Right cardiac atrium (tissue), 5 donors: ENCODE results near the gene ETV3. TPM values are rescaled to one million over a fixed set of nuclear protein-coding genes. Genes with fewer than 3 reads are reported as not detected.

Experiments used
- ATAC-seq, 2 donors: fragments of 200-7000 bp; cut with Tn5 transposase; one replicate each; pipeline versions ENCODE4 v1.8.0 to v1.9.1; 2020; ENCODE audit warnings: moderate library complexity in 2 of 2, mild to moderate bottlenecking in 1 of 2
- DNase-seq, 3 donors: peaks; one replicate each; pipeline ENCODE4 v3.0.0-alpha.2; 2020
- H3K27ac ChIP-seq: one replicate; pipeline ENCODE4 v1.5.1; 2013; ENCODE audit warnings: mild to moderate bottlenecking, low read length, control low read depth, moderate library complexity
- H3K27me3 ChIP-seq: one replicate; pipeline ENCODE4 v1.6.1; 2013; ENCODE audit not compliant: control insufficient read depth, insufficient read depth
- H3K4me1 ChIP-seq: one replicate; pipeline ENCODE4 v1.6.1; 2013; ENCODE audit warnings: low read length; ENCODE audit not compliant: control insufficient read depth, insufficient read depth
- H3K4me3 ChIP-seq: one replicate; pipeline ENCODE4 v1.5.1; 2013; ENCODE audit warnings: low read length, control low read depth
- H3K9me3 ChIP-seq: one replicate; pipeline ENCODE4 v1.6.1; 2013; ENCODE audit warnings: low read length; ENCODE audit not compliant: control insufficient read depth
- WGBS: extraction: QIAGEN DNeasy Blood & Tissue Kit; methylation state at CpG from one replicate; pipeline ENCODE4 v1.1.7; 2013; 5-methylcytosine and 5-hydroxymethylcytosine counted together
- intact Hi-C, 4 donors: fragments of 100-400 bp; cut with DNase I; formaldehyde crosslinking; loops; one replicate each; pipeline versions ENCODE4 v1.11.0 to v1.14.0; 2022 to 2023
- polyA plus RNA-seq: library from polyadenylated mRNA; stranded (reverse); fragments of 200-250 nt; gene quantifications from one replicate; pipeline ENCODE4 v1.2.3, GENCODE V29; 2013
- total RNA-seq, 4 donors: library from RNA; stranded (reverse); fragmentation: NEBNext Ultra II Directional; extraction: Animal tissue kit (Norgen Biotek cat#: 25700); gene quantifications; one replicate each; pipeline ENCODE4 v1.2.1, GENCODE V29; 2021
- donor health status: healthy with polysubstance abuse.
- donor health status: DM: no; HTN: yes; CAD: no.
- donor health status: DM: no; HTN: no; CAD: no.
- donor health status: DM: no; HTN: yes; CAD: no; lungs with severe emphysema.
- donor health status: DM: yes; HTN: yes; CAD: no.

Gene ETV3
- total and polyA plus RNA-seq, 5 donors, result 6.5 to 22.9 (median 18.6) TPM

GRCh38 chr1:157119448-157119847 is 18.7 kb downstream of the ETV3 start:
- H3K27ac ChIP-seq, result no peak overlapping the region
- H3K27me3 ChIP-seq, result no peaks in the 10 kb centered on the region
- no peaks in the 10 kb centered on the region for H3K9me3 ChIP-seq
- no peak for DNase-seq
- 79% methylated on average over 2 of the region's 2 CpGs for WGBS
- H3K4me1 ChIP-seq, result no peaks in the 10 kb centered on the region
- no peak overlapping the region for H3K4me3 ChIP-seq
- intact Hi-C loops, result no loop called here
- ATAC-seq, result peak; percentile 43 to 61

DNA sequence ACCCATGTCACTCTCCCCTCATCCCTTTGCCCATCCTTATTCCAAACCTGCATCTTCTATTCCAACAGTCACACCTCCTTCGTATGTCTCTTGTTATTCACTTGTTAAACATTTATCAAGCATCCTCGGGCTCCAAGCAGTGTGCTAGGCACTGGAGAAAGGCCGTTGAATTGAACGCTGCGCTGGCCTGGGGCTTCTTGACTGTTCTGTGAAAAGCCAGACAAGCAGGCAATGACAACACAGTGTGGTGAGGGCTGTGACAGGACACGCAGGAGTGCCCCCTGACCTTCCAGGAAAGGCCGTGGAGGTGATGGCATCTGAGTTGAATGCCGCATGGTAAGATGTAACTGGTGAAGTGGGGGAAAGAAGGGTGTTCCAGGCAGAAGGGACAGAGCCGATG is 19.2 kb downstream of the ETV3 start:
- H3K27me3 ChIP-seq, result no peaks in the 10 kb centered on the region
- DNase-seq (no peak), ATAC-seq (no peak)
- intact Hi-C loops, result no loop called here
- no peaks in the 10 kb centered on the region for H3K9me3 ChIP-seq
- H3K4me1 ChIP-seq, result no peaks in the 10 kb centered on the region
- no peak overlapping the region for H3K4me3 ChIP-seq
- WGBS, result 87% methylated on average over 9 of the region's 9 CpGs
- H3K27ac ChIP-seq, result no peak overlapping the region

GRCh38 chr1:157117527-157118057 is 20.6 kb downstream of the ETV3 start:
- no peaks in the 10 kb centered on the region for H3K9me3 ChIP-seq
- no peak overlapping the region for H3K4me3 ChIP-seq
- 59% methylated on average over 4 of the region's 4 CpGs for WGBS
- no peak overlapping the region for H3K27ac ChIP-seq
- DNase-seq, result no peak
- no peaks in the 10 kb centered on the region for H3K27me3 ChIP-seq
- no peaks in the 10 kb centered on the region for H3K4me1 ChIP-seq
- intact Hi-C loops, result no loop called here
- peak in 1 of 2 donors; percentile 14 for ATAC-seq

DNA sequence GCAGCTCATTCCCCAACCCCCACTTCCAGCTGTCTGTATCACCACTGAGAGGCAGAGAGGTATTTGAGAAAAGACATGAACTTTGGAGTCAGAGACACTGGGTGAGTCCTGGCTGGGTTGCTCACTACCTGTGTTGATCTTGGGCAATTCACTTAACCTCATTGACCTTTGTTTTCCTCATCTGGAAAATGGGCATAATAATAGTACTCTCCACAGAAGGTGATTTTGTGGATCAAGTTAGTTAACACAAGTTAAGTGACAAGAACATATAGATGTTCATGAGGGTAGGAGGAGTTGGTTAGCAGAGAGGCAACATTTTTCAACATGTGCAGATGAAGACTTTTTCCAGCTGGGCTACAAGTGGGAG is 21.5 kb downstream of the ETV3 start:
- no peaks in the 10 kb centered on the region for H3K27me3 ChIP-seq
- no peak overlapping the region for H3K4me3 ChIP-seq
- no peaks in the 10 kb centered on the region for H3K4me1 ChIP-seq
- intact Hi-C loops, result no loop called here
- no peaks in the 10 kb centered on the region for H3K9me3 ChIP-seq
- DNase-seq (no peak), ATAC-seq (no peak)
- H3K27ac ChIP-seq, result no peak overlapping the region

DNA sequence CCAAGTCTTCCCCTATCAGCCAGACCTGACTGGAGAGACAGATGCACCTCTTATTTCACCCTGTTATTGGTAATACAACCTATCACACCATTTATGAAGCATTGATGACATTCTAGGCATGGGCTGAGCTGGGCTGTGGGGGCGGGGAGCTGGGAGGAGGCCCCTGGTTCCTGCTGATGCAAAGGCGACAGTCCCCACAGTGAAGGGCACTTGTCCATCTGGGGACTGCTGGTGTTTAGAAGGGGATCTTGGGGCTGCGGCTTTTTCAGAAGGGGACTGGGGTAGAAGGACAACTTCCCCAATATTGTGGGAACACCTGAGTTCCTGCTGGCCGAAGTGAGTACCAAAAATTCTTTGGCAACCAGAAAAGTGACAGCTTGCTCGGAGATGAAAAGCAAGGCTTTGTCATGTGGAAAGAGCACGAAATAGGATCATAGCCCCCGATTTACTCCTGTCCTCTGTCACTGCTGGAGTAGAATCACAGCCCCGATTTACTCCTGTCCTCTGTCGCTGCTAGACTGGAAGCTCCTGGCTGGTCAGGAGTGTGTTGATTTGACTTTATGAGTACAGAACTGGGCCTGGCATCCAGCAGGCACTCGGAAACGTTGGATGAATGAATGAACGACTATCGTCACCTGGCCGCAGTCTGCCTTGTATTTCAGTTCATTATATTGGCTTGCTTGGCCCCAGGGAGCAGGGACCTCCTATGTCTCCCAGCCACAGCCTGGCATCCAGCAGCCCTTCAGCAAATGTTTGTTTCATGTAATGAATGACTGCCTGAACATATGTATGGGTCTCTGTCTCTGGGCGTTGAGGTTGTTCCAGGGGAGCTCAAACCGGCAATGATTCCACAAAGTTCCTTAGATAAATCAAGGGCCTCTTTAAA is 22.1 kb downstream of the ETV3 start:
- 66% methylated on average over 16 of the region's 16 CpGs for WGBS
- no peak for ATAC-seq
- intact Hi-C loops, result no loop called here
- Histone ChIP-seq H3K27me3 (no peaks in the 10 kb centered on the region), H3K9me3 (no peaks in the 10 kb centered on the region), H3K4me3 (no peak overlapping the region), H3K4me1 (no peaks in the 10 kb centered on the region), H3K27ac (no peak overlapping the region)
- no peak for DNase-seq

- DNase-seq (no peak), ATAC-seq (no peak)
- Histone ChIP-seq H3K27ac (no peak overlapping the region), H3K4me3 (no peak overlapping the region), H3K4me1 (no peaks in the 10 kb centered on the region), H3K9me3 (no peaks in the 10 kb centered on the region), H3K27me3 (no peaks in the 10 kb centered on the region)
- intact Hi-C loops, result no loop called here
- WGBS, result 70% methylated on average over 3 of the region's 3 CpGs
Measured at GRCh38 chr1:157115429-157115838, 22.8 kb downstream of the ETV3 start.

GRCh38 chr1:157114183-157115121 is 23.7 kb downstream of the ETV3 start:
- DNase-seq, result no peak
- no peak overlapping the region for H3K4me3 ChIP-seq
- H3K27me3 ChIP-seq, result no peaks in the 10 kb centered on the region
- no peaks in the 10 kb centered on the region for H3K4me1 ChIP-seq
- WGBS, result 75% methylated on average over 18 of the region's 18 CpGs
- ATAC-seq, result no peak
- no peak overlapping the region for H3K27ac ChIP-seq
- no peaks in the 10 kb centered on the region for H3K9me3 ChIP-seq
- intact Hi-C loops, result no loop called here

DNA sequence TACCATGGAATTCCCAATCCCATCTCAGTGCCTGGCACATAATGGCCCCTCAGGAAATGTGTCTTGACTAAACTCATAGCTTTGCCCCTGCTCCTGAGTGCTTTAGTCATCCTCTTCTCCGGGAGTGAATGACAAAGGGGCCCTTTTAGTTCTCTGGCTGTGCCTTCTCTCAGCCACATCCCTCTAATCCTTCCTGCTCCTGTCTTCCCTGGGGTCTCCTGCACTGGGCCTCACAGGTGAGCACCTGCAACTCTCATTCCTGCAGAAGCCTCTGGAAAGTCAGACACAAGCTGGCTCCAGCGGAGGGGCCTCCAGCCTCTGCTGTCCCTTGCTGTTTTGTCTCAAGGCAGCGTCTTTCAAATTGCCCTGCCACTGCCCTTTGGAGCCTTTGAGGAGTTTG is 24.6 kb downstream of the ETV3 start:
- no peaks in the 10 kb centered on the region for H3K4me1 ChIP-seq
- no peak for ATAC-seq
- intact Hi-C loops, result no loop called here
- H3K27ac ChIP-seq, result no peak overlapping the region
- 72% methylated on average over 3 of the region's 3 CpGs for whole genome bisulfite sequencing
- DNase-seq, result no peak
- no peak overlapping the region for H3K4me3 ChIP-seq
- no peaks in the 10 kb centered on the region for H3K9me3 ChIP-seq
- no peaks in the 10 kb centered on the region for H3K27me3 ChIP-seq

DNA sequence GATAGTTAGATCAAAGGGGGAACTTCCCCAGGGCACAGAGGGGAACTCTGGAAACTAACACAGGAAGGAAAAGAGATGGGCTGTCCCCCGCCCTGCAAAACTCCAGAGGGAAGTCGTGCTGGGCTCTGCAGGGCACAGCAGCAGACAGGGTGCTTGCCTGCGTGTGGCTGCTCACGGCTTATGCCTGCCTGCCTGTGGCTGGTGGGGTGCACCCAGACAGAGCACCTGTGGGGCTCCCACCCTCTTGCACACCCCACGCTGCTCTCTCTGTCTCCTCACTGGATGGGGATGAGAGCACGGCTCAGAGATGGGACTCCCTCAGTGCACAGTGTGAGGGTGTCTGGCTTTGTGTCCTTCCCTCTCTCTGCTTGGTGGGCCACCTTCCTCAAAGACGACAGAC is 25.1 kb downstream of the ETV3 start:
- no peaks in the 10 kb centered on the region for H3K4me1 ChIP-seq
- no peaks in the 10 kb centered on the region for H3K27me3 ChIP-seq
- DNase-seq (no peak), ATAC-seq (peak; percentile 15 to 44)
- H3K9me3 ChIP-seq, result no peaks in the 10 kb centered on the region
- H3K4me3 ChIP-seq, result no peak overlapping the region
- H3K27ac ChIP-seq, result no peak overlapping the region
- intact Hi-C loops, result no loop called here
- WGBS, result 58% methylated on average over 7 of the region's 7 CpGs

GRCh38 chr1:157112186-157112867 is 25.9 kb downstream of the ETV3 start:
- ATAC-seq, result no peak
- Histone ChIP-seq H3K4me3 (no peak overlapping the region), H3K27ac (no peak overlapping the region), H3K9me3 (no peaks in the 10 kb centered on the region), H3K4me1 (no peaks in the 10 kb centered on the region), H3K27me3 (no peaks in the 10 kb centered on the region)
- no peak for DNase-seq
- WGBS, result 77% methylated on average over 8 of the region's 8 CpGs
- intact Hi-C loops, result no loop called here
